Hematopoietic multipotent progenitor cell treated with erythropoietin and hydrocortisone succinate and interleukin-3 and kit ligand, for 17 days (in vitro differentiated cells): ENCODE data around the gene CELF1.
A peak's percentile ranks its signal among the peaks of the same experiment; 100 is the strongest.
"Not testable (repeated sequence)": the region's sequence is repeated elsewhere in the genome, so short reads cannot be mapped to it uniquely, and the experiment has no call there.

Source experiments
- DNase-seq: peaks from one replicate; pipeline ENCODE4 v3.0.0-alpha.2; 2015; ENCODE audit warnings: low spot score

CELF1 gene

GRCh38 chr11:47573321-47573720 lies 20.4 kb upstream of the CELF1 start:
- no peak for DNase-seq

- DNase-seq, result no peak
Observed at GRCh38 chr11:47572715-47573255, 19.9 kb upstream of the CELF1 start.

DNA sequence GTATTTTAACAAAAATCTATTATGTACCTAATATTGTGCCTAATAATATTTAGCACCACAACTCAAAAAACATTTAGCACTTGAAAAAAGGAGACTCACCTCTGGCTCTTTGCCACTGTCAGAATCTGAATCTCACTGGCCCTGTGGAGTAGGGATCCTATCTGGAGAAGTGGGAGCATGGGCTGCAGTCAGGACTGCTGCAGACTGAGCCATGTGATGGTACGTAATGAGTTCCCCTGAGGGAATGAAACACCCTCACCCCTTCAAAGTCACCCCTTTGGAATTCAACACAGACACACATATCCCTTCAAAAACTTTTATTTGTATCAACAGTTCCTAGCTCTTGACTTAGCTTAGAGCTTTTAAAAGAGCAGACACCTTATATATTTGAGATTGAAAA lies 19.0 kb upstream of the CELF1 start:
- no peak for DNase-seq

DNA sequence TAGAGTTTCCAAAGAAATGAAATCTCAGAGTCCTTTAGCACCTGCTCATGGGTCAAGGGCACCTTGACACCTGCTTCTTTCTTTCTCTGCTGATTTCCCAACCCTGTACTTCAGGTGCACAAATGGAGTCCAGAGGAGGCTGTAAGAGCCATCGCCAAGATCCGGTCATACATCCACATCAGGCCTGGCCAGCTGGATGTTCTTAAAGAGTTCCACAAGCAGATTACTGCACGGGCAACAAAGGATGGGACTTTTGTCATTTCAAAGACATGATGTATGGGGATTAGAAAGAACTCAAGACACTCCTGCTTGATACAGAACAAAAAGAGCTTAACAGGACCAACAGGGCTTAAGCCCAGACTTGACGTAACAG lies 18.4 kb upstream of the CELF1 start:
- DNase-seq, result no peak

GRCh38 chr11:47570651-47571356 lies 17.9 kb upstream of the CELF1 start:
- no peak for DNase-seq

- no peak for DNase-seq
Observed at GRCh38 chr11:47569646-47570045, 16.7 kb upstream of the CELF1 start.

- DNase-seq, result no peak
Observed at GRCh38 chr11:47566149-47566698, 13.3 kb upstream of the CELF1 start.

DNA sequence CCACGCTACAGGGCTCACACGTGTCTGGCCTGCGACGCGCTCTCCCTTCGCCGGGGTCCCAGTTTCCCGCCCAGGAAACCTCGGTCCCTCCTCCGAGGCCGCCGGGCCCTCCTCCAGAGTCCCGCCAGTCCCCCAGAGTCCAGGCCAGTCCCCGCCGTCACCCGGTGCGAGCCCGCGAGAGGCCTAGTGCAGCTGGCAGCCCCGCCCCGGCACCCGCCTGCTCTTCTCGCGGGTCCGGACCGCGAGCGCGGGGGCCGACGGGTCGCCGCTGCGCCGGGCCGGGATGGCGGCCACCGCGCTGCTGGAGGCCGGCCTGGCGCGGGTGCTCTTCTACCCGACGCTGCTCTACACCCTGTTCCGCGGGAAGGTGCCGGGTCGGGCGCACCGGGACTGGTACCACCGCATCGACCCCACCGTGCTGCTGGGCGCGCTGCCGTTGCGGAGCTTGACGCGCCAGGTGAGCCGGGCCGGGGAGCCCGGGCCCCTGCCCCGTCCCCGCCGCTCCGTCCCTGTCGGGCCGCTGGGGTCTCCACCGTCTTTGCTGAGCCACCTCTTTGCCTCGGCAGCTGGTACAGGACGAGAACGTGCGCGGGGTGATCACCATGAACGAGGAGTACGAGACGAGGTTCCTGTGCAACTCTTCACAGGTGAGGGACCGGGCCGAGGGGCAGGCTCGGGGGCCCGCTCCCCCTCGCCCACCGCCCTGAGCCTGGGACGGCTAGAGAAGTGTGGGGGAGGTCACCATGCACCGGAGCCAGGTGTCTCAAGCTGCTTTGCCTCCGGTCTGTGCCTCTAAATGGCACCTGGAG lies 12.6 kb upstream of the CELF1 start, which contains the start of gene PTPMT1:
TSS of gene PTPMT1 (plus strand) at position 260 of the 809 bp plus-strand sequence. CDS start at position 284, 24 bp downstream.
- no peak for DNase-seq

- DNase-seq, result no peak
Observed at GRCh38 chr11:47564933-47565339, 12.0 kb upstream of the CELF1 start.

DNA sequence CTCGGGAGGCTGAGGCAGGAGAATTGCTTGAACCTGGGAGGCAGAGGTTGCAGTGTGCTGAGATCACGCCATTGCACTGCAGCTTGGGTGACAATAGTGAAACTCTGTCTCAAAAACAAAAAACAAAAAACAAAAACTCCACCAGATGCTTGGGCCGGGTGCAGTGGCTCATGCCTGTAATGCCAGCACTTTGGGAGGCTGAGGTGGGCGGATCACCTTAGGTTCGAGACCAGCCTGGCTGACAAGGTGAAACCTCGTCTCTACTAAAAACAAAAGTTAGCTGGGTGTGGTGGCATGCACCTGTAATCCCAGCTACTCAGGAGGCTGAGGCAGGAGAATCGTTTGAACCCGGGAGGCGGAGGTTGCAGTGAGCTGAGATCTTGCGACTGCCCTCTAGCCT lies 11.4 kb upstream of the CELF1 start:
- DNase-seq, result not testable (repeated sequence)

DNA sequence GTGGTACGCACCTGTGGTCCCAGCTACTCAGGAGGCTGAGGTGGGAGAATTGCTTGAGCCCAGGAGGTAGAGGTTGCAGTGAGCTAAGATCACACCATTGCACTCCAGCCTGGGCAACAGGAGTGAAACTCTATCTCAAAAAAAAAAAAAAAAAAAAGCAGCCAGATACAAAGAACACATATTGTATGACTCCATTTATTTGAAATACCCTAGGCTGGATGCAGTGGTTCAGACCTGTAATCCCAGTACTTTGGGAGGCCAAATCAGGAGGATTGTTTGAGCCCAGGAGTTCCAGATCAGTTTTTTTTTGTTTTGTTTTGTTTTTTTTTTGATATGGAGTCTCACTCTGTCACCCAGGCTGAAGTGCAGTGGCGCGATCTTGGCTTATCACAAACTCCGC lies 9.5 kb upstream of the CELF1 start:
- not testable (repeated sequence) for DNase-seq

- DNase-seq, result no peak
Observed at GRCh38 chr11:47560426-47560825, 7.5 kb upstream of the CELF1 start.

- no peak for DNase-seq
Observed at GRCh38 chr11:47558695-47559094, 5.8 kb upstream of the CELF1 start.

GRCh38 chr11:47557004-47557403 lies 4.1 kb upstream of the CELF1 start:
- DNase-seq, result not testable (repeated sequence)

DNA sequence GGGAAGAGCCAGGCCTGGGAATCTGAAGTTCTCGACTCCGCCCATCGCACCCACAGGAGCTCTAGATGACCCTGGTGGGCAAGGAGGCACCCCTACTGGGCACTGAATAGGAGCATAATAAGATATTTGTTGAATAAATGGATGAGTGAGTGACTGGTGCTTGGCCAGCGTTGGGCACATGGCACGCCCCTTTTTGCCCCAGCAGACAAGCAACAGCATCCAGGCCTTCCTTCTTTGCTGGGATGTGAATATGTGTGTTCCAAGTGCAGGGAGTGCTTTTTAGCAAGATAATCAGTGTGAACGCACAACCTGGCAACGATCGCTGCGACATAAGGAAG lies 443 bp upstream of the CELF1 start:
- no peak for DNase-seq

- peak; percentile 21 for DNase-seq
Observed at GRCh38 chr11:47552056-47552565, 821 bp downstream of the CELF1 start.

DNA sequence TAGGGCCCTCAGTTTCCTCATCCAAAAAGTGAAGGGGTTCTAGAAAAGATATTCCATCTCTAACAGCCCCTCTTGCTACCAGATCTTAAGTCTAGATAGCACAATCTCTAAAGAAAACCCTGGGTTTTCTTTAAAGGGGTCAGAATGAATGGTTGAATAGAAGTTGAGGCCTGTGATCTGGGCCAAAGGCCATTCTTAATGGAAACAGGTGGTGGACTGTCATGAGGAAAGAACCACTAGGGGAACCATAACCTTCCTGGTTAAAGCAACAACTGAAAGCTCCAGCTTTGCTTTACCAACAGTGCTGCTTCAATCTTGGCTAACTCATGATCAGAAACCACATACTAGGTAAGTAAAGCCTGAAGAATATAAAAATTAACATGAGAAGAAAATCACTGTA lies 1.8 kb downstream of the CELF1 start:
- DNase-seq, result peak; percentile 23

GRCh38 chr11:47550288-47551047 lies 2.5 kb downstream of the CELF1 start:
- no peak for DNase-seq

- not testable (repeated sequence) for DNase-seq
Observed at GRCh38 chr11:47546274-47546673, 6.7 kb downstream of the CELF1 start.

DNA sequence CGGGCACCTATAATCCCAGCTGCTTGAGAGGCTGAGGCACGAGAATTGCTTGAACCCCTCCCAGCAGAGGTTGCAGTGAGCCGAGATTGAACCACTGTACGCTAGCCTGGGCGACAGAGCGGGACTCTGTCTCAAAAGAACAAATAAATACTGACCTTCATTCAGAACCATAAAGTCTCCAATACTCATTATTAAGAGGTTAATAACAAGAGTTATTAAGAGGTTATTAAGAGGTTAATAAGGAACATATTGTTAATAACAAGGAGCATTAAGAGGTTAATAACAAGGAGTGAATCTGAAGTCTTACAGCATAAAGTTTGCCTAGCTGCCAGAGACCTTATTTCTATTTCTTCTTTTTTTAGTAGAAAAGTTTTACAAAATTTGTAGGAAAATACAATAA lies 7.6 kb downstream of the CELF1 start:
- no peak for DNase-seq

DNA sequence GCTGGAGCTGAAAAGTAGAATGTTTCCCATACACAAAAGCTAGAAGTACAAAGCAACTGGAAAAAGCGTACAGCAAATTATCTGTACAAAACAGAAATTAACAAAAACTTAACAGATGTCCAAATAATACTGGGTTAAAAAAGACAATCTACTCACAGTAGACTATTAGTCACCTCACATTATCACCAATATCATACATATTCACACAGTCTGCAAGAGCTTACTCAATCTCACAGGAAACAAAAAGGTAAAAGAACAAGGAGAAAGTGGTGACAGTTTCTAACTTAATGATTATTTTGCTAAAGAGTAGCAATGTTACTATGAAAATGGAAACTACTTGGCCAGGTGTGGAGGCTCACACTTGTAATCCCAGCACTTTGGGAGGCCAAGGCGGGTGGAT lies 11.9 kb downstream of the CELF1 start:
- no peak for DNase-seq

DNA sequence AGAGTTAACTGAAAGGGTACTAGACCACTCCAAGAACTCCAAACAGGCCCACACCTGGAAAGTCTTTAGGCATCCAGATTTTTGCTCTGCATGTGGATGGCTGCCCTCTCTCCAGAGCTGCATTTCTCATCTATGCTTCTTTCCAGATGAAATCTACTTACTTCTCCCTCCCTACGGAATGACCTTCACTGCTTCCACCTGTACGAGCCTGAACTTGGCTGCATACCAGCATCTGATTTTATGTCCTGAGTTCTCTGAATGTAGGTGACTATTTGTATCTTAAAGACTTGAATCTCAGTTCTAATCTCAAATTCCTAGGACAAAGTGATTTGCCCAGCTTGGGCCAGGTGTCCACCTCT lies 13.3 kb downstream of the CELF1 start:
- DNase-seq, result no peak
